ENCODE results near the gene ARSG. TPM values are rescaled to one million over a fixed set of nuclear protein-coding genes. Genes with fewer than 3 reads are reported as not detected.

Gene ARSG
- total and polyA plus RNA-seq, 9 of the 15 experiments (the other 6 are each of a cell fraction or from before 2014, with no cell fraction given) = 1.0 to 5.6 (median 1.8) TPM

GRCh38 chr17:68291836-68292688 is 767 bp downstream of the ARSG start:
- Histone ChIP-seq H3K27ac (ENCODE audit: extremely low read depth, low read depth, low read length) (peak overlapping the region; percentile 91), H3K9me1 (ENCODE audit: control insufficient read depth, insufficient read depth, low read length) (no peaks in the 10 kb centered on the region), H3K27me3 (ENCODE audit: control insufficient read depth in 2 of 2, insufficient read depth in 2 of 2, low read length in 2 of 2) (peaks cover 6 to 12% of the 10 kb centered on the region in 2 experiments; a peak in 4 of 5 replicates), H2AFZ (ENCODE audit: low read depth, low read length) (peak overlapping the region; percentile 92), H3K9me3 (replicated peaks; ENCODE audit: control insufficient read depth, insufficient read depth, low read depth, low read length) (no peaks in the 10 kb centered on the region), H3K4me3 (peak overlapping the region; percentile 74), H3K4me1 (replicated peaks in 1 of 2; ENCODE audit: control insufficient read depth in 2 of 2, insufficient read depth in 2 of 2, low read length in 2 of 2) (peaks cover 8 to 22% of the 10 kb centered on the region in 2 experiments), H3K36me3 (ENCODE audit: control insufficient read depth, insufficient read depth, low read length) (no peaks in the 10 kb centered on the region), H3K4me2 (ENCODE audit: insufficient read depth, low read length) (peak overlapping the region; percentile 93), H3K79me2 (ENCODE audit: control insufficient read depth, insufficient read depth, low read length) (no peaks in the 10 kb centered on the region), H4K20me1 (replicated peaks; ENCODE audit: control insufficient read depth, insufficient read depth, low read length) (no peaks in the 10 kb centered on the region), H3K9ac (ENCODE audit: insufficient read depth in 1 of 2, low read depth in 2 of 2, low read length in 2 of 2) (peak overlapping the region; percentile 85 to 96)
- ATAC-seq (peak; percentile 87), FAIRE-seq (peak; percentile 77), DNase-seq (ENCODE audit: extremely low read depth in 1 of 4, low spot score in 3 of 4) (peak; percentile 74 to 78 (median 77))
- ChIA-PET POLR2A (interaction anchor here (0.7 to 1.6 kb wide), 8 partner anchors 9 to 286 kb away, joined by 3 to 7 read pairs (median 4); no protein-coding TSS in a partner anchor), CTCF (ENCODE audit: low intra/inter-chr PET ratio) (no interaction called here)
- intact Hi-C loops (cut with micrococcal nuclease) = no loop called here
- no TSS peak for BruUV-seq (replicated peaks)
- 2% methylated on average over 59 of the region's 76 CpGs for WGBS (ENCODE audit: insufficient coverage, low coverage, missing lambda C conversion rate)
- in situ Hi-C loops (cut with MboI) = no loop called here
- TF ChIP-seq, protein P1, sequence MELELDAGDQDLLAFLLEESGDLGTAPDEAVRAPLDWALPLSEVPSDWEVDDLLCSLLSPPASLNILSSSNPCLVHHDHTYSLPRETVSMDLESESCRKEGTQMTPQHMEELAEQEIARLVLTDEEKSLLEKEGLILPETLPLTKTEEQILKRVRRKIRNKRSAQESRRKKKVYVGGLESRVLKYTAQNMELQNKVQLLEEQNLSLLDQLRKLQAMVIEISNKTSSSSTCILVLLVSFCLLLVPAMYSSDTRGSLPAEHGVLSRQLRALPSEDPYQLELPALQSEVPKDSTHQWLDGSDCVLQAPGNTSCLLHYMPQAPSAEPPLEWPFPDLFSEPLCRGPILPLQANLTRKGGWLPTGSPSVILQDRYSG (tag; conservative IDR thresholded peaks at IDR 0.05; ENCODE audit: low read depth) = no peak
- TF ChIP-seq KLF13 (tag; IDR thresholded peaks at IDR 0.05; ENCODE audit: borderline replicate concordance, low read depth) (no peak), SUPT5H (IDR thresholded peaks at IDR 0.05) (peak; percentile 72), EZH2 (IDR thresholded peaks at IDR 0.05; ENCODE audit: borderline replicate concordance, low read depth, low read length) (no peak), PPARD (CRISPR knock-in tag; IDR thresholded peaks at IDR 0.05) (no peak), FOXK2 (conservative IDR thresholded peaks at IDR 0.05 in 1 of 2, IDR thresholded peaks at IDR 0.05 in 1 of 2; ENCODE audit: low read depth in 2 of 2) (peak in 1 of 2 experiments; percentile 12; a peak in 1 of 4 replicates), MYBL2 (IDR thresholded peaks at IDR 0.05; ENCODE audit: low read depth) (no peak), MYBL2 (CRISPR knock-in tag; IDR thresholded peaks at IDR 0.05; ENCODE audit: borderline replicate concordance) (no peak), SRSF3 (IDR thresholded peaks at IDR 0.05; ENCODE audit: insufficient read depth, low read length) (no peak), GABPB2 (CRISPR knock-in tag; conservative IDR thresholded peaks at IDR 0.05) (no peak), DDX20 (tag; IDR thresholded peaks at IDR 0.05; ENCODE audit: low read depth) (no peak), USF1 (CRISPR knock-in tag; IDR thresholded peaks at IDR 0.05) (no peak), ZNF586 (CRISPR knock-in tag; conservative IDR thresholded peaks at IDR 0.05) (no peak), NUFIP1 (IDR thresholded peaks at IDR 0.05; ENCODE audit: partially characterized antibody) (no peak), HNRNPLL (IDR thresholded peaks at IDR 0.05; ENCODE audit: low read depth, low read length, poor library complexity, severe bottlenecking) (peak; percentile 75), TFAM (CRISPR knock-in tag; conservative IDR thresholded peaks at IDR 0.05) (no peak), SMARCE1 (IDR thresholded peaks at IDR 0.05) (0 out of 2 replicates have a peak, but pooled peaks have one; percentile 22), TFAP4 (CRISPR knock-in tag; IDR thresholded peaks at IDR 0.05; ENCODE audit: borderline replicate concordance) (no peak; the same call in 1 of the 2 replicates), ZNF766 (CRISPR knock-in tag; conservative IDR thresholded peaks at IDR 0.05) (no peak)
